HL-60/S4 treated with phorbol 12-myristate 13-acetate at 8.2 ng/mL for 4 days and 3 days (cell line): ENCODE measurements around the gene ACSM2B.
"Not testable (repeated sequence)": the region's sequence is repeated elsewhere in the genome, so short reads cannot be mapped to it uniquely, and the experiment has no call there.

Source experiments
- in situ Hi-C: fragments of 300-500 bp; cut with MboI; formaldehyde crosslinking; loops from 2 replicates; pipeline ENCODE4 v1.15.0; 2022; ENCODE audit warnings: low sequenced_read_pairs

ACSM2B gene

DNA sequence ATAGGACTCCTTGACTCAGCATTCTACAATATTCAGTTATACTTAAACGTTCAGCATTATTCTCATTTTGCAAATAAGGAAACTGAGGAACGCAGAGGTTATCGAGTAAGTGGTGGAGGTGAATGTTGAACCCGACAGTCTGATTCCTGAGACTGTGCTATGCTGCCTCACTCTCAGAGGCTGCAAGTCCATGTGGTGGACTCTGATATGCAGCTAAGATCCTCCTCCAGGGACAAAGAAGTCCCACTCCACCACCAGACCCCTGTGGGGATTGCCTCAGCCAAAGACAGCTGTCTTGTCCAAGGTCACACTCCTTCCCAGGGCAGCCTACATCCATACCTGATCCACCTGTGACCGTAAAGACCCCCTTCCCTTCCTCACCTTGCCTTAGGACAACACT is 37.5 kb downstream of the ACSM2B start:
- in situ Hi-C loops = no loop called here

GRCh38 chr16:20538181-20538580 is 38.0 kb downstream of the ACSM2B start:
- in situ Hi-C loops = no loop called here

DNA sequence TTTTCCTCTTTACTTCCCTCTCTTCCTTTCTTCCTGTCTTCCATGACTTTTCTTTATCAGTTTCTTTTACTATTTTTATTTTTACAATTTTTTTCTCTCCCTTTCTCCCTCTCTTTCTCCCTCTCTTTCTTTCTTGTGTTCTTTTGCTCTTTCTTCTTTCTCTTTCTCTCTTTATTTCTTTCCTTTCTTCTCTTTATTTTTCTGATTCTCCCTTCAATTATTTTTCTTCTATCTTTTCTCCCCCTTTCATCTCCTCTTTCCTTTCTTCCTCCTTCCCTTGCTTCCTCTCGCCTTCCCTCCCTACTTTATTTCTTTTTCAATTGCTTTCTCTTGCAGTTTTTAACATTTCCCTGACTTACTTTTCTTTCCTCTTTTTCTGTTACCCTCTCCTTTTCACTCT is 39.5 kb downstream of the ACSM2B start:
- in situ Hi-C loops = not testable (repeated sequence)

DNA sequence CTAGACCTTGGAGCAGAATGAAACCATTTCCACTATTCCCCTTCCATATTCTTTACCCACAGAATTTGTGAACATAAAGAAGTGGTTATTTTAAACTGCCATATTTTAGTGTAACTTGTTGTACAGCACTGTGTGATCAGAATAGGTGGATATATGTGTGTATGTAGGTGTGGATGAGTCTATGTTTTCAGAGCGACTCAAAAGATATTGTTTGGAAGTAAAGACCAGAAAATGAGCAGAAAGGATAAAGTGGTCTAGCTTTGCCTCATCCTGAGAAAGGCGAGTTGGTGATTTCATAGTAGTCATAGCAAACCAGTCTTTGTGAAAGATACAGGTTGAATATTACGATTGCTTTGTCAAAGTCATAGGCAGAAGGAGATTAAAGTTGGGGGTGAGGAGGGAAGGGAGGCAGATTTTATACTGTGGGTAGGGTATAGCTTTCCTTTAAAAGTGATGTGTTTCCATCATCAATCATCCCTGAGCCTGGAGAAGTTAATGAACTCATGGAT is 43.8 kb downstream of the ACSM2B start:
- in situ Hi-C loops = not testable (repeated sequence)

DNA sequence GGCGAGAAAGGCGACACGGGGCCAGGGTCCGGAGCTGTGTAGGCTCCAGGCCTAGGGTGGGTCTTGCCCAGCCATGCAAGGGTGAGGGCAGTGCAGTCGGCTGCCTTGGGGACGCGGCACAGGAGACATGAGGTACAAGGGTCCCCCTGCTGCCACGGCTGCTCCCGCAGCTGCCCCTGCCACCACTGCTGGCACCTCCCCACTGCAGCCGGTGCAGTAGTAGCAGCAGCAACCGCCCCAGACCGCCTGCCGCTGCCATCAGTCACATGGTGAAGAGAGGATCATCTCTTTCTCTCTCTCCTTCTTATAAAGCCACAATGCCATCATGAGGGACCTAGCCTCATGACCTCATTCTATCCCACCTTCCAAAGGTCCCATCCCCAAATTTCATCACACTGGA is 44.4 kb downstream of the ACSM2B start:
- in situ Hi-C loops = not testable (repeated sequence)

DNA sequence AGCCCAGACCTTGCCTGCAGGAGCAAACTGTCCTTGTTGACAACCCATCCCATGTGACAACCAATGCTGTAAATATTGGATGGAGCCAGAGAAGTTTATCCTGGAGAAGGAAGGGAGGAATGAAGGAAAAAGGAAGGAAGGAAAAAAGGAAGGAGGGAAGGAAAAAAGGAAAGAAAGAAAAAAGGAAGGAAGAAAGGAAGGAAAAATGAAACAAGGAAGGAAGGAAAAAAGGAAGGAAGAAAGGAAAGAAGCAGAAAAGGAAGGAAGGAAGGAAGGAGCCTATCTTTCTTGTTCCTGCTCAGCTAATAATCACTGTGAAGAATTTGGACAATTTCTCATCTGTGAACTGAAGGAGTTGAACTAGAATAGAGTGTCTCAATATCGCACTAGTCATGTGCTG is 56.1 kb downstream of the ACSM2B start:
- in situ Hi-C loops = no loop called here

DNA sequence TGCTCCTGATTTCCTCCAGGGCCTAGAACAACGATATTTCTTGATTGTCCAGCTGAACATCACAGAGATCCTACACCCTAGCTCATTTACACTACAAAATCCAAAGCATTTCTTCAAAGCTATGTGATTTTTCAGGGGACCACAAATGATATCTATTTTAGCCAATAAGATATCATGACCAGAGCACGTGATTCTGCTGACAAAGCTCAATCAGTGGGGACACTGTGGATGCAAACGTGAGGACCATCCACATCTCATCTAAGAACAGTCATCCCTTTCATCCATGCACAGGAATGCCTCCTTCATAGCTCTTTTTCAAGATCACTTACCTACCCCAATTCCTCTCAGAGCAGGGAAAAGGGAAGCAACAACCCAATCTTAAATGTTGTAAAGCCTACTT is 56.9 kb downstream of the ACSM2B start:
- in situ Hi-C loops = no loop called here

GRCh38 chr16:20517149-20517548 is 59.0 kb downstream of the ACSM2B start:
- in situ Hi-C loops = no loop called here

- in situ Hi-C loops = no loop called here
Measured at GRCh38 chr16:20515688-20516090, 60.5 kb downstream of the ACSM2B start.

DNA sequence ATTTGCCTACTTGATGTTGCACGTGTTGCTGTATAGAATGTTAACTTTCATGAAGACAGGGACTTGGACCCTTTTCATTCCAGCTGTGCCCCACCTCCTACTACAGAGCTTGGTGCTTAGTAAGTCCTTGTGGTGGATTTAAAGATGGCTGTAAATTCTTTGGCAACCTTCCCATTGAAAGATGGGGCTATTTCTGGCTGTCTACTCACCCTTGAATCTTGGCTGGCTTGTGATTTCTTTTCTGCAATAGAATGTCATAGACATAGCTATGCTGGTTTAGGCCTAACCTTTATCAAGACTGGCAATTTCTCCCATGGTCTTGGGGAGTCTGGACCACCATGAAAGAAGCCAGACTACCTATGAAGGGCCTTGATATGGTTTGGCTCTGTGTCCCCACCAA is 65.8 kb downstream of the ACSM2B start:
- in situ Hi-C loops = no loop called here

DNA sequence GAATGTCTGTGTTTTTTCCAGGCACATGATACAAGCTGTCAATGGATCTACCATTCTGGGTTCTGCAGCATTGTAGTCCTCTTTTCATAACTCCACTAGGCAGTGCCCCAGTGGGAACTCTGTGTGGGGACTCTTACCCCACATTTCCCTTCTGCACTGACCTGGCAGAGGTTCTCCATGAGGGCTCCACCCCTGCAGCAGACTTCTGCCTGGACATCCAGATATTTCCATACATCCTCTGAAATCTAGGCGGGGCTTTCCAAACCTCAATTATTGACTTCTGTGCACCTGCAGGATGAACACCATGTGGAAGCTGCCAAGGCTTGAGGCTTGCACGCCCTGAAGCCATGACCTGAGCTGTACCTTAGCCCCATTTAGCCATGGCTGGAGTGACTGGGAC is 68.9 kb downstream of the ACSM2B start:
- in situ Hi-C loops = no loop called here

DNA sequence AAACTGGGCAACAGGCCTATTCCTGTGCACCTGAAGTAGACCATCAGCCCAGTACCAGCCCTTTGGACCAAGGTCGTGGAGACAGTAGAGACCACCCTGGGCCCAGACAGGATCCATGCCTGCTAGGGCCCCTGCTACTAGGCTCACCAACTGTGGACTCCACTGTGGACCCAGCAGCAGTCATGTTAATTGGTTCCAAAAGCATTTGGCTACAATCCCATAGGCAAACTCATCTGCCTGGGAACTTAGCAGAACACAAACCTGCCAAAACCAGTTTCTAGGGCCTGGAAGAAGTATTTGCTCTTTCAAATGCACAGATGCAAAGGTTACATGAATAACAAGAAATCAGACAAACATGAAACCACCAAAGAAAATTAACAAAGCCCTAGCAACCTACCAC is 71.7 kb downstream of the ACSM2B start:
- in situ Hi-C loops = no loop called here

DNA sequence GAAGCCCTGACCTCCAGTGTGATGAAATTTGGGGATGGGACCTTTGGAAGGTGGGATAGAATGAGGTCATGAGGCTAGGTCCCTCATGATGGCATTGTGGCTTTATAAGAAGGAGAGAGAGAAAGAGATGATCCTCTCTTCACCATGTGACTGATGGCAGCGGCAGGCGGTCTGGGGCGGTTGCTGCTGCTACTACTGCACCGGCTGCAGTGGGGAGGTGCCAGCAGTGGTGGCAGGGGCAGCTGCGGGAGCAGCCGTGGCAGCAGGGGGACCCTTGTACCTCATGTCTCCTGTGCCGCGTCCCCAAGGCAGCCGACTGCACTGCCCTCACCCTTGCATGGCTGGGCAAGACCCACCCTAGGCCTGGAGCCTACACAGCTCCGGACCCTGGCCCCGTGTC is 84.7 kb downstream of the ACSM2B start:
- in situ Hi-C loops = not testable (repeated sequence)

GRCh38 chr16:20490994-20491393 is 85.2 kb downstream of the ACSM2B start:
- in situ Hi-C loops = not testable (repeated sequence)
